GM12878 (cell line): ENCODE measurements around the gene C9orf78. TPM values are rescaled to one million over a fixed set of nuclear protein-coding genes. Genes with fewer than 3 reads are reported as not detected.

Experiments
- CHD4 ChIP-seq: fragments of 200-600 bp; sonication (generic); IDR thresholded peaks from 2 replicates; pipeline ENCODE4 v1.6.1; 2016; ENCODE audit warnings: mild to moderate bottlenecking
- DPF2 ChIP-seq: fragments of 450-650 bp; IDR thresholded peaks from 2 replicates; pipeline ENCODE4 v1.6.1; 2017; ENCODE audit warnings: mild to moderate bottlenecking
- MEF2A ChIP-seq: IDR thresholded peaks from 2 replicates; pipeline ENCODE4 v1.6.1; 2011; ENCODE audit warnings: low read depth, mild to moderate bottlenecking, low read length, moderate library complexity; ENCODE audit not compliant: insufficient read depth
- REST ChIP-seq: IDR thresholded peaks from 2 replicates; pipeline ENCODE4 v1.6.1; 2012; ENCODE audit warnings: mild to moderate bottlenecking, low read depth, low read length
- SIN3A ChIP-seq: IDR thresholded peaks from 2 replicates; pipeline ENCODE4 v1.6.1; 2012; ENCODE audit warnings: low read depth, low read length, improper control_type of control experiment
- SP1 ChIP-seq: IDR thresholded peaks from one replicate; pipeline ENCODE4 v1.6.1; 2011; ENCODE audit warnings: low read depth, low read length
- TBL1XR1 ChIP-seq: IDR thresholded peaks from 2 replicates; pipeline ENCODE4 v1.6.1; 2012; ENCODE audit warnings: low read depth, low read length, improper control_type of control experiment
- WRNIP1 ChIP-seq: IDR thresholded peaks from 2 replicates; pipeline ENCODE4 v1.6.1; 2011; ENCODE audit warnings: low read depth, low read length, improper control_type of control experiment, borderline replicate concordance
- ZBTB33 ChIP-seq: fragments of 450-650 bp; IDR thresholded peaks from 2 replicates; pipeline ENCODE4 v1.6.1; 2017; ENCODE audit warnings: mild to moderate bottlenecking
- ZBTB40 ChIP-seq: fragments of 450-650 bp; IDR thresholded peaks from 2 replicates; pipeline ENCODE4 v1.6.1; 2016; ENCODE audit warnings: mild to moderate bottlenecking, moderate library complexity, borderline replicate concordance
- ZNF24 ChIP-seq: fragments of 450-650 bp; IDR thresholded peaks from 2 replicates; pipeline ENCODE4 v1.6.1; 2017; ENCODE audit warnings: antibody characterized with exemption, mild to moderate bottlenecking
- ZNF687 ChIP-seq: fragments of 450-650 bp; IDR thresholded peaks from 2 replicates; pipeline ENCODE4 v1.6.1; 2017; ENCODE audit warnings: mild to moderate bottlenecking, moderate library complexity
- ZSCAN29 ChIP-seq: fragments of 450-650 bp; IDR thresholded peaks from 2 replicates; pipeline ENCODE4 v1.6.1; 2017; ENCODE audit warnings: mild to moderate bottlenecking, moderate library complexity
- polyA plus RNA-seq, 11 experiments: library from polyadenylated mRNA; depleted of rRNA in 4 of 11; unstranded in 6 of 11; stranded (reverse) in 5 of 11; fragments of >200 nt; fragmentation: Nextera tagmentation in 4 of 11; fragmentation: Illumina TruSeq in 1 of 11; extraction: Ambion mirVana in 4 of 11; extraction: Trizol in 1 of 11; gene quantifications; 1 replicate in 1 of 11; 2 replicates in 10 of 11; pipeline versions ENCODE4 v1.2.1 to v1.2.3, GENCODE V29; 2011 to 2016; ENCODE audit warnings: inconsistent platforms in 2 of 11, missing spikeins in 2 of 11, low read depth in 1 of 11
- total RNA-seq, 4 experiments: library from RNA; depleted of rRNA in 3 of 4; stranded (reverse); fragments of >200 nt in 3 of 4; fragmentation: Illumina TruSeq in 1 of 4; extraction: Trizol in 1 of 4; gene quantifications; 2 replicates each; pipeline versions ENCODE4 v1.2.1 to v1.2.3, GENCODE V29; 2013 to 2021

Gene C9orf78
- total and polyA plus RNA-seq, 10 of the 15 experiments (the other 5 are each of a cell fraction or from before 2014, with no cell fraction given), result 23.0 to 60.9 (median 47.5) TPM

- TF ChIP-seq ZBTB40 (no peak), ZNF687 (no peak), ZNF24 (no peak), DPF2 (no peak), REST (no peak), TBL1XR1 (no peak), SIN3A (no peak), ZBTB33 (no peak), WRNIP1 (no peak), MEF2A (no peak), CHD4 (no peak), ZSCAN29 (no peak), SP1 (no peak)
- TF ChIP-seq, all 136 proteins: peak for 0
These were observed 26.4 kb upstream of the C9orf78 start (continued) for GRCh38 chr9:129861447-129861827.
